HepG2 (cell line): Measurements from ENCODE around the gene STARD10. TPM values are rescaled to one million over a fixed set of nuclear protein-coding genes. Genes with fewer than 3 reads are reported as not detected.

Experiments
- ARNT2 ChIP-seq: sonication (generic); formaldehyde crosslinking; IDR thresholded peaks from 2 replicates; pipeline ENCODE4 v1.8.0; 2022; ENCODE audit warnings: mild to moderate bottlenecking, low read depth, missing genetic modification reagents, moderate library complexity
- ATF1 ChIP-seq: IDR thresholded peaks from 2 replicates; pipeline ENCODE4 v1.6.1; 2016; ENCODE audit warnings: mild to moderate bottlenecking, control low read depth
- ETV5 ChIP-seq: IDR thresholded peaks from 2 replicates; pipeline ENCODE4 v1.6.1; 2018; ENCODE audit warnings: missing biosample characterization, missing genetic modification reagents, inconsistent platforms, borderline replicate concordance
- FLYWCH1 ChIP-seq: sonication (generic); formaldehyde crosslinking; IDR thresholded peaks from 2 replicates; pipeline ENCODE4 v1.8.1; 2023; ENCODE audit warnings: mild to moderate bottlenecking, missing genetic modification reagents
- FOXP1 ChIP-seq, 2 experiments: fragments of 450-650 bp in 1 of 2; IDR thresholded peaks; 2 replicates each; pipeline ENCODE4 v1.6.1; 2017 to 2018; ENCODE audit warnings: antibody characterized with exemption in 1 of 2
- GATAD2A ChIP-seq: IDR thresholded peaks from 2 replicates; pipeline ENCODE4 v1.6.1; 2016
- KLF12 ChIP-seq: sonication (generic); formaldehyde crosslinking; IDR thresholded peaks from 2 replicates; pipeline ENCODE4 v1.4.0; 2020; ENCODE audit warnings: missing genetic modification reagents, borderline replicate concordance
- MAF1 ChIP-seq: sonication (generic); formaldehyde crosslinking; IDR thresholded peaks from 2 replicates; pipeline ENCODE4 v1.5.0; 2020; ENCODE audit warnings: missing genetic modification reagents, borderline replicate concordance
- MEF2D ChIP-seq: sonication (generic); formaldehyde crosslinking; IDR thresholded peaks from 2 replicates; pipeline ENCODE4 v1.5.1; 2020; ENCODE audit warnings: mild to moderate bottlenecking, missing genetic modification reagents
- MIXL1 ChIP-seq: IDR thresholded peaks from 2 replicates; pipeline ENCODE4 v1.6.1; 2016
- PBX2 ChIP-seq: IDR thresholded peaks from 2 replicates; pipeline ENCODE4 v1.6.1; 2016; ENCODE audit warnings: control low read depth
- SP4 ChIP-seq: sonication (generic); formaldehyde crosslinking; IDR thresholded peaks from 2 replicates; pipeline ENCODE4 v1.8.1; 2023; ENCODE audit warnings: mild to moderate bottlenecking, missing genetic modification reagents
- SP5 ChIP-seq: IDR thresholded peaks from 2 replicates; pipeline ENCODE4 v1.6.1; 2016; ENCODE audit warnings: low read depth, borderline replicate concordance
- SRSF9 ChIP-seq: fragments of 200-400 bp; formaldehyde crosslinking; IDR thresholded peaks from 2 replicates; pipeline ENCODE4 v1.6.1; 2018; ENCODE audit warnings: borderline replicate concordance, mild to moderate bottlenecking, low read depth, low read length; ENCODE audit not compliant: insufficient read depth, poor library complexity, severe bottlenecking
- SSRP1 ChIP-seq: IDR thresholded peaks from 2 replicates; pipeline ENCODE4 v1.6.1; 2016; ENCODE audit warnings: control low read depth
- TBP ChIP-seq: sonication (generic); formaldehyde crosslinking; IDR thresholded peaks from 2 replicates; pipeline ENCODE4 v1.5.0; 2020; ENCODE audit warnings: missing genetic modification reagents
- TRIM22 ChIP-seq: fragments of 450-650 bp; IDR thresholded peaks from 2 replicates; pipeline ENCODE4 v1.6.1; 2017
- XBP1 ChIP-seq: sonication (generic); formaldehyde crosslinking; IDR thresholded peaks from 2 replicates; pipeline ENCODE4 v1.5.0; 2020; ENCODE audit warnings: missing genetic modification reagents
- ZBTB25 ChIP-seq: IDR thresholded peaks from 2 replicates; pipeline ENCODE4 v1.6.1; 2018; ENCODE audit warnings: missing genetic modification reagents
- ZGPAT ChIP-seq: IDR thresholded peaks from 2 replicates; pipeline ENCODE4 v1.6.1; 2016; ENCODE audit warnings: mild to moderate bottlenecking
- ZNF20 ChIP-seq: sonication (generic); formaldehyde crosslinking; IDR thresholded peaks from 2 replicates; pipeline ENCODE4 v1.4.0; 2020; ENCODE audit warnings: mild to moderate bottlenecking, moderate library complexity, missing genetic modification reagents
- ZNF225 ChIP-seq: sonication (generic); formaldehyde crosslinking; IDR thresholded peaks from 2 replicates; pipeline ENCODE4 v1.4.0; 2020; ENCODE audit warnings: mild to moderate bottlenecking, missing genetic modification reagents
- ZNF326 ChIP-seq: sonication (generic); formaldehyde crosslinking; IDR thresholded peaks from 2 replicates; pipeline ENCODE4 v1.4.0; 2020; ENCODE audit warnings: missing genetic modification reagents, borderline replicate concordance
- ZNF343 ChIP-seq: sonication (generic); formaldehyde crosslinking; IDR thresholded peaks from 2 replicates; pipeline ENCODE4 v1.4.0; 2020; ENCODE audit warnings: mild to moderate bottlenecking, missing genetic modification reagents
- ZNF546 ChIP-seq: sonication (generic); formaldehyde crosslinking; conservative IDR thresholded peaks from 2 replicates; pipeline ENCODE4 v1.8.1; 2023; ENCODE audit warnings: mild to moderate bottlenecking, missing genetic modification reagents
- ZNF615 ChIP-seq: sonication (generic); formaldehyde crosslinking; IDR thresholded peaks from 2 replicates; pipeline ENCODE4 v1.5.0; 2020; ENCODE audit warnings: mild to moderate bottlenecking, missing genetic modification reagents, borderline replicate concordance
- ZNF678 ChIP-seq: sonication (generic); formaldehyde crosslinking; IDR thresholded peaks from 2 replicates; pipeline ENCODE4 v1.4.0; 2020; ENCODE audit warnings: mild to moderate bottlenecking, missing genetic modification reagents
- polyA plus RNA-seq, 8 experiments: library from polyadenylated mRNA; depleted of rRNA in 3 of 8; stranded (reverse) in 7 of 8; unstranded in 1 of 8; fragments of >200 nt; fragmentation: Illumina TruSeq in 4 of 8; extraction: Trizol in 4 of 8; gene quantifications; 2 replicates each; pipeline versions ENCODE4 v1.2.1 to v1.2.3, GENCODE V29; 2011 to 2016; ENCODE audit warnings: low read depth in 4 of 8, missing spikeins in 1 of 8, mixed read lengths in 1 of 8; ENCODE audit not compliant: insufficient read depth in 1 of 8
- total RNA-seq, 5 experiments: library from RNA; depleted of rRNA; stranded (reverse); fragments of >200 nt; fragmentation: Illumina TruSeq; extraction: Trizol; gene quantifications; 2 replicates each; pipeline ENCODE4 v1.2.3, GENCODE V29; 2016; ENCODE audit warnings: low read depth in 1 of 5

The STARD10 gene
- total and polyA plus RNA-seq, 2 of the 13 experiments (the other 11 are each of a cell fraction or from before 2014, with no cell fraction given): 260 to 341 TPM

- TF ChIP-seq MEF2D (CRISPR knock-in tag): peak; percentile 72; the same call in 1 of the 2 replicates
- 0 out of 2 replicates have a peak, but pooled peaks have one; percentile 16 for TF ChIP-seq GATAD2A (CRISPR knock-in tag)
- 0 out of 2 replicates have a peak, but pooled peaks have one; percentile 62 for TF ChIP-seq ZNF546 (CRISPR knock-in tag)
- no peak for TF ChIP-seq ZNF20 (CRISPR knock-in tag)
- TF ChIP-seq FLYWCH1 (CRISPR knock-in tag): no peak
- TF ChIP-seq ARNT2 (CRISPR knock-in tag): no peak
- peak; percentile 63; the same call in 1 of the 2 replicates for TF ChIP-seq ZNF225 (CRISPR knock-in tag)
- TF ChIP-seq MAF1 (CRISPR knock-in tag): 0 out of 2 replicates have a peak, but pooled peaks have one; percentile 70
- TF ChIP-seq SSRP1 (CRISPR knock-in tag): no peak
- peak; percentile 24; the same call in 1 of the 2 replicates for TF ChIP-seq ZBTB25 (CRISPR knock-in tag)
- peak; percentile 61; the same call in 1 of the 2 replicates for TF ChIP-seq ATF1 (CRISPR knock-in tag)
- peak; percentile 42; the same call in 1 of the 2 replicates for TF ChIP-seq SP5 (CRISPR knock-in tag)
- TF ChIP-seq ETV5 (CRISPR knock-in tag): no peak
- TF ChIP-seq MIXL1: peak; percentile 7; the same call in 1 of the 2 replicates
- no peak for TF ChIP-seq TBP
- no peak for TF ChIP-seq ZNF343 (CRISPR knock-in tag)
- no peak for TF ChIP-seq ZNF326
- TF ChIP-seq PBX2: no peak
- TF ChIP-seq KLF12 (CRISPR knock-in tag): peak; percentile 66; the same call in 1 of the 2 replicates
- TF ChIP-seq SP4: peak; percentile 92
- TF ChIP-seq ZNF615: peak; percentile 74; the same call in 1 of the 2 replicates
- no peak for TF ChIP-seq TRIM22
- no peak for TF ChIP-seq SRSF9
- no peak for TF ChIP-seq XBP1 (CRISPR knock-in tag)
- no peak for TF ChIP-seq ZNF678
- peak; percentile 85 for TF ChIP-seq ZGPAT (CRISPR knock-in tag)
- TF ChIP-seq FOXP1 (IDR thresholded peaks at IDR 0.05): no peak
- TF ChIP-seq FOXP1 (CRISPR knock-in tag; IDR thresholded peaks at IDR 0.05): 0 out of 2 replicates have a peak, but pooled peaks have one; percentile 27
These were observed at the start of gene STARD10 (continued) for GRCh38 chr11:72793425-72794367.
